Endothelial cell of umbilical vein (primary cell): ENCODE data around the gene SPDL1. TPM values are rescaled to one million over a fixed set of nuclear protein-coding genes. Genes with fewer than 3 reads are reported as not detected.

Experiments
- BruUV-seq: library from RNA; stranded (reverse); fragments of 400-500 nt; replicated peaks from 2 replicates; lab custom pipeline; 2021; lab: Mats Ljungman, UMichigan
- CTCF ChIA-PET: fragments of 300-600, 350-600 bp; sonication (Branson Sonifier 250); formaldehyde crosslinking; loops from one replicate; lab custom pipeline; 2021; ENCODE audit warnings: antibody characterized with exemption, inconsistent platforms; lab: Charles Lee
- POLR2A ChIA-PET: fragments of 300-600, 350-600 bp; sonication (Branson Sonifier 250); formaldehyde crosslinking; loops from one replicate; lab custom pipeline; 2021; ENCODE audit warnings: antibody characterized with exemption, inconsistent platforms; lab: Charles Lee
- DNase-seq: peaks from one replicate; pipeline ENCODE4 v3.0.0-alpha.2; 2011; ENCODE audit warnings: low read depth, low spot score
- FAIRE-seq: peaks from 2 replicates; lab custom pipeline; 2011; peaks lifted over from hg19 to GRCh38; lab: Jason Lieb, UNC
- H2AFZ ChIP-seq: 2 replicates; pipeline ENCODE4 v1.6.0; 2012; ENCODE audit warnings: low read depth, low read length, control low read depth, inconsistent platforms
- H3K27ac ChIP-seq: 2 replicates; pipeline ENCODE4 v1.5.1; 2011; ENCODE audit warnings: low read depth, mild to moderate bottlenecking, control low read depth, low read length, moderate library complexity; ENCODE audit not compliant: insufficient read depth
- H3K27me3 ChIP-seq, 2 experiments: 2 replicates each; pipeline versions ENCODE4 v1.6.0 to v1.6.1; 2011; ENCODE audit warnings: low read length in 2 of 2, mixed read lengths in 1 of 2; ENCODE audit not compliant: control insufficient read depth in 2 of 2, insufficient read depth in 2 of 2
- H3K36me3 ChIP-seq, 2 experiments: 2 replicates in 1 of 2; 3 replicates in 1 of 2; pipeline ENCODE4 v1.5.1; 2011; ENCODE audit warnings: low read length in 2 of 2, mild to moderate bottlenecking in 1 of 2, moderate library complexity in 1 of 2; ENCODE audit not compliant: control insufficient read depth in 2 of 2, insufficient read depth in 2 of 2; ENCODE audit errors: extremely low read depth in 1 of 2
- H3K4me1 ChIP-seq: 3 replicates; pipeline ENCODE4 v1.5.1; 2011; ENCODE audit warnings: mild to moderate bottlenecking, low read length; ENCODE audit not compliant: control insufficient read depth, insufficient read depth; ENCODE audit errors: extremely low read depth
- H3K4me2 ChIP-seq: 2 replicates; pipeline ENCODE4 v1.6.1; 2011; ENCODE audit warnings: low read length, control low read depth, mixed read lengths; ENCODE audit not compliant: insufficient read depth
- H3K4me3 ChIP-seq, 3 experiments: fragments of 200-600 bp in 1 of 3; sonication (generic), shearing (Covaris generic) in 1 of 3; replicated peaks in 1 of 3; 2 replicates each; pipeline ENCODE4 v1.5.1; 2011 to 2016; ENCODE audit warnings: control low read depth in 3 of 3, low read length in 3 of 3, mild to moderate bottlenecking in 2 of 3, inconsistent platforms in 1 of 3, low read depth in 1 of 3, moderate library complexity in 1 of 3; ENCODE audit not compliant: insufficient read depth in 1 of 3
- H3K79me2 ChIP-seq: 2 replicates; pipeline ENCODE4 v1.6.0; 2012; ENCODE audit warnings: low read length, inconsistent platforms; ENCODE audit not compliant: control insufficient read depth, insufficient read depth
- H3K9ac ChIP-seq: replicated peaks from 2 replicates; pipeline ENCODE3; 2011; ENCODE audit warnings: low read length, control low read depth; ENCODE audit not compliant: insufficient read depth; ENCODE audit errors: extremely low read depth
- H3K9me1 ChIP-seq: replicated peaks from 3 replicates; pipeline ENCODE4 v1.6.0; 2011; ENCODE audit warnings: mild to moderate bottlenecking, low read length; ENCODE audit not compliant: control insufficient read depth, insufficient read depth; ENCODE audit errors: extremely low read depth
- H3K9me3 ChIP-seq: replicated peaks from 2 replicates; pipeline ENCODE4 v1.5.1; 2012; ENCODE audit warnings: low read length, inconsistent platforms; ENCODE audit not compliant: control insufficient read depth, insufficient read depth
- H4K20me1 ChIP-seq: replicated peaks from 2 replicates; pipeline ENCODE3; 2011; ENCODE audit warnings: mild to moderate bottlenecking, low read length; ENCODE audit not compliant: control insufficient read depth, insufficient read depth; ENCODE audit errors: extremely low read depth
- CTCF ChIP-seq, 2 donors: IDR thresholded peaks; 1 replicate in 1 of 2; 2 replicates in 1 of 2; pipeline ENCODE4 v1.5.1; 2011; ENCODE audit warnings: low read length in 2 of 2, mild to moderate bottlenecking in 2 of 2, moderate library complexity in 2 of 2, control low read depth in 1 of 2, inconsistent platforms in 1 of 2, low read depth in 1 of 2; ENCODE audit not compliant: insufficient read depth in 1 of 2; ENCODE audit errors: extremely low read depth in 1 of 2
- EZH2 ChIP-seq: IDR thresholded peaks from 2 replicates; pipeline ENCODE4 v1.6.1; 2012; ENCODE audit warnings: borderline replicate concordance, low read depth, mild to moderate bottlenecking, moderate library complexity, low read length, inconsistent platforms; ENCODE audit not compliant: severe bottlenecking
- FOS ChIP-seq: IDR thresholded peaks from 2 replicates; pipeline ENCODE4 v1.6.1; 2011; ENCODE audit warnings: mild to moderate bottlenecking, low read length, moderate library complexity, borderline replicate concordance; ENCODE audit not compliant: insufficient read depth
- GATA2 ChIP-seq: IDR thresholded peaks from 2 replicates; pipeline ENCODE4 v1.7.0; 2011; ENCODE audit warnings: low read depth, mild to moderate bottlenecking, moderate library complexity, mixed read lengths, low read length; ENCODE audit not compliant: insufficient read length, insufficient read depth
- JUN ChIP-seq: IDR thresholded peaks from 2 replicates; pipeline ENCODE4 v1.6.1; 2011; ENCODE audit warnings: borderline replicate concordance, low read depth; ENCODE audit not compliant: insufficient read length, insufficient read depth
- MAX ChIP-seq: IDR thresholded peaks from 2 replicates; pipeline ENCODE4 v1.6.1; 2011; ENCODE audit not compliant: insufficient read depth, insufficient read length
- MYC ChIP-seq: IDR thresholded peaks from one replicate; pipeline ENCODE4 v1.6.1; 2011; ENCODE audit warnings: mild to moderate bottlenecking, low read depth, low read length
- POLR2A ChIP-seq: IDR thresholded peaks from 2 replicates; pipeline ENCODE4 v1.6.1; 2012; ENCODE audit warnings: low read depth, mild to moderate bottlenecking, control low read depth, low read length
- POLR2AphosphoS5 ChIP-seq: IDR thresholded peaks from 2 replicates; pipeline ENCODE4 v1.6.1; 2012; ENCODE audit warnings: low read depth, mild to moderate bottlenecking, control low read depth, low read length, moderate library complexity; ENCODE audit not compliant: insufficient read depth
- dilution Hi-C: fragments of 300-500 bp; cut with MboI; formaldehyde crosslinking; loops from one replicate; pipeline ENCODE4 v1.15.0; 2019; ENCODE audit warnings: low sequenced_read_pairs; ENCODE audit not compliant: extremely low pct_ligation_motif_present
- intact Hi-C: fragments of 100-400 bp; cut with micrococcal nuclease; formaldehyde crosslinking; loops from one replicate; pipeline ENCODE4 v1.10.0; 2022
- polyA plus RNA-seq, 4 experiments: library from polyadenylated mRNA; depleted of rRNA in 3 of 4; stranded (reverse) in 3 of 4; unstranded in 1 of 4; fragments of >200 nt; gene quantifications; 2 replicates each; pipeline versions ENCODE4 v1.2.1 to v1.2.3, GENCODE V29; 2011 to 2012; ENCODE audit warnings: missing spikeins in 1 of 4
- total RNA-seq: library from RNA; stranded (reverse); gene quantifications from 2 replicates; pipeline ENCODE4 v1.2.3, GENCODE V29; 2021

Gene SPDL1
- total and polyA plus RNA-seq, 2 donors (not counting 3 experiments of a cell fraction or from before 2014, with no cell fraction given), result 19.7 to 51.8 TPM

DNA sequence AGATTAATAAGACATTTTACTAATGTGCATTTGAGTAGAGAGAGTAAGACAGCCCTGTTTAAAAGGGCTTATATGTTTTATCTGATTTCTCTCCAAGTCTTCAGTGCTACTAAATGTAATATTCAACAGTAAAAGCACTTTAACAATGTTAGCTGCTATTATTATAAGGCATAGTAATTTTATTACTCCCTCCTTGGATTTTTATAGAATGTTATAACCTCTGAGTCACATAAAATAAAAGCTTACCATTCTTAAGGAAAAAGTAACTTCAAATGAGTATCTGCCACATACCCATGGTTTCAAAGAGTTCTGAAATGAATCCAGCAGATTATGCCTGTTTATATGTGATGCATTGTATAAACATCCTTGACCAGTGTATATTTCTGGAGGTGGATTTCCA, 19.0 kb downstream of the SPDL1 start:
- Histone ChIP-seq H2AFZ (no peak overlapping the region), H3K4me3 (no peak overlapping the region), H3K36me3 (peaks cover 2 to 43% of the 10 kb centered on the region in 2 experiments), H3K4me2 (no peak overlapping the region), H3K27me3 (no peaks in the 10 kb centered on the region), H3K9ac (no peak overlapping the region), H3K9me1 (no peaks in the 10 kb centered on the region), H3K27ac (no peak overlapping the region), H4K20me1 (no peaks in the 10 kb centered on the region), H3K9me3 (no peaks in the 10 kb centered on the region), H3K4me1 (no peaks in the 10 kb centered on the region), H3K79me2 (no peaks in the 10 kb centered on the region)
- BruUV-seq, result no TSS peak
- POLR2A ChIA-PET, result no interaction called here
- TF ChIP-seq JUN, result no peak
- TF ChIP-seq CTCF (IDR thresholded peaks at IDR 0.05; ENCODE audit: extremely low read depth in 1 of 2, insufficient read depth in 1 of 2, low read depth in 1 of 2, low read length in 2 of 2), result no peak
- CTCF ChIA-PET, result no interaction called here
- intact Hi-C loops, result no loop called here
- DNase-seq (no peak), FAIRE-seq (no peak)
- dilution Hi-C loops, result no loop called here

GRCh38 chr5:169606279-169606678, 22.7 kb downstream of the SPDL1 start:
- FAIRE-seq, result no peak
- ChIA-PET CTCF (interaction anchor here (0.8 to 1.4 kb wide), 4 partner anchors 17 to 374 kb away, joined by 3 to 4 read pairs (median 3); partner anchors contain the start of gene INSYN2B), POLR2A (no interaction called here)
- Histone ChIP-seq H3K9me1 (no peaks in the 10 kb centered on the region), H3K4me2 (no peak overlapping the region), H3K9me3 (no peaks in the 10 kb centered on the region), H3K9ac (no peak overlapping the region), H3K36me3 (peaks cover 2 to 14% of the 10 kb centered on the region in 2 experiments), H3K79me2 (no peaks in the 10 kb centered on the region), H3K4me1 (no peaks in the 10 kb centered on the region), H3K27me3 (no peaks in the 10 kb centered on the region), H4K20me1 (no peaks in the 10 kb centered on the region), H3K27ac (no peak overlapping the region), H3K4me3 (no peak overlapping the region), H2AFZ (no peak overlapping the region)
- no peak for DNase-seq
- no peak for TF ChIP-seq JUN
- no peak for TF ChIP-seq POLR2AphosphoS5
- no peak for TF ChIP-seq POLR2A
- TF ChIP-seq GATA2, result no peak
- TF ChIP-seq MYC, result no peak
- no peak for TF ChIP-seq EZH2
- TF ChIP-seq FOS, result no peak
- no peak for TF ChIP-seq MAX
- no peak for TF ChIP-seq CTCF (IDR thresholded peaks at IDR 0.05; ENCODE audit: extremely low read depth in 1 of 2, insufficient read depth in 1 of 2, low read depth in 1 of 2, low read length in 2 of 2)
- BruUV-seq, result no TSS peak
- dilution Hi-C loops (no loop called here), intact Hi-C loops (no loop called here)
